ENCODE data around the gene KIDINS220.

KIDINS220 gene

GRCh38 chr2:8836971-8837794 lies at the start of gene KIDINS220:
TSS of gene KIDINS220 (minus strand) at chr2:8837613. CDS start at chr2:8827093, 10,520 bp downstream.
- peak; percentile 35 for DNase-seq (ENCODE audit: low read depth)

- no peak for DNase-seq (ENCODE audit: low read depth)
Measured at GRCh38 chr2:8886876-8887275, 49.5 kb upstream of the KIDINS220 start.

- no peak for DNase-seq (ENCODE audit: low read depth)
Measured at GRCh38 chr2:8886202-8886518, 48.7 kb upstream of the KIDINS220 start.

- no peak for DNase-seq (ENCODE audit: low read depth)
Measured at GRCh38 chr2:8885449-8886201, 48.2 kb upstream of the KIDINS220 start.

GRCh38 chr2:8884812-8885211 lies 47.4 kb upstream of the KIDINS220 start:
- no peak for DNase-seq (ENCODE audit: low read depth)

GRCh38 chr2:8882094-8882493 lies 44.7 kb upstream of the KIDINS220 start:
- DNase-seq (ENCODE audit: low read depth), result no peak

GRCh38 chr2:8877894-8878293 lies 40.5 kb upstream of the KIDINS220 start:
- DNase-seq (ENCODE audit: low read depth), result no peak

- no peak for DNase-seq (ENCODE audit: low read depth)
Measured at GRCh38 chr2:8877332-8877731, 39.9 kb upstream of the KIDINS220 start.

- no peak for DNase-seq (ENCODE audit: low read depth)
Measured at GRCh38 chr2:8876628-8877027, 39.2 kb upstream of the KIDINS220 start.

- peak; percentile 20 for DNase-seq (ENCODE audit: low read depth)
Measured at GRCh38 chr2:8872821-8873432, 35.5 kb upstream of the KIDINS220 start.

- no peak for DNase-seq (ENCODE audit: low read depth)
Measured at GRCh38 chr2:8870441-8870840, 33.0 kb upstream of the KIDINS220 start.

GRCh38 chr2:8867363-8867762 lies 29.9 kb upstream of the KIDINS220 start:
- no peak for DNase-seq (ENCODE audit: low read depth)

- DNase-seq (ENCODE audit: low read depth), result no peak
Measured at GRCh38 chr2:8863331-8863953, 26.0 kb upstream of the KIDINS220 start.

GRCh38 chr2:8862230-8862629 lies 24.8 kb upstream of the KIDINS220 start:
- DNase-seq (ENCODE audit: low read depth), result no peak

GRCh38 chr2:8861797-8862196 lies 24.4 kb upstream of the KIDINS220 start:
- no peak for DNase-seq (ENCODE audit: low read depth)

- DNase-seq (ENCODE audit: low read depth), result no peak
Measured at GRCh38 chr2:8860239-8860638, 22.8 kb upstream of the KIDINS220 start.

- no peak for DNase-seq (ENCODE audit: low read depth)
Measured at GRCh38 chr2:8858910-8859309, 21.5 kb upstream of the KIDINS220 start.

- DNase-seq (ENCODE audit: low read depth), result no peak
Measured at GRCh38 chr2:8858264-8858663, 20.9 kb upstream of the KIDINS220 start.

- no peak for DNase-seq (ENCODE audit: low read depth)
Measured at GRCh38 chr2:8857709-8858108, 20.3 kb upstream of the KIDINS220 start.

GRCh38 chr2:8856176-8856575 lies 18.8 kb upstream of the KIDINS220 start:
- DNase-seq (ENCODE audit: low read depth), result no peak

GRCh38 chr2:8855010-8855409 lies 17.6 kb upstream of the KIDINS220 start:
- no peak for DNase-seq (ENCODE audit: low read depth)

- DNase-seq (ENCODE audit: low read depth), result no peak
Measured at GRCh38 chr2:8853426-8853825, 16.0 kb upstream of the KIDINS220 start.
